ENCODE measurements around the gene KCNK16.
"Not testable (repeated sequence)": the region's sequence is repeated elsewhere in the genome, so short reads cannot be mapped to it uniquely, and the experiment has no call there.

The KCNK16 gene

DNA sequence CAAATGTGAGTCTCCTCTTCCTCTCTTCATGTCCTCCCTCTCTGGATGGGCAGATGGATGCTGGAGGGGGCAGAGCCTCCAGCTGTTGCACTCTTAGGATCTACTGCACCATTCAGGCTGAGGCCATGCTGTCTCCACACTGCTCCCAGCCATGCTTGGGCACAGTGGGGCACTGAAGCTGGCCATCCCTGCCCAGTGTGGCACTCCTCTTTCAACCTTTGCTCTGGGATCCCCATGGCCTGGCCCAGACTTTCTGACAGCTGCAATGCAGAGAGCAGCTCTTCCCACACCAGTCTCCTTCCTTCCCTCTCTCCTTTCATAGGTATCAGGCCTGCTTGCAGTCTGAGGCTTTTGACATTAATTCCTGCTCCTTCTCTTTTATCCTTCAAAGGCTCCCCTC is 17.6 kb downstream of the KCNK16 start:
- DNase-seq, result no peak

DNA sequence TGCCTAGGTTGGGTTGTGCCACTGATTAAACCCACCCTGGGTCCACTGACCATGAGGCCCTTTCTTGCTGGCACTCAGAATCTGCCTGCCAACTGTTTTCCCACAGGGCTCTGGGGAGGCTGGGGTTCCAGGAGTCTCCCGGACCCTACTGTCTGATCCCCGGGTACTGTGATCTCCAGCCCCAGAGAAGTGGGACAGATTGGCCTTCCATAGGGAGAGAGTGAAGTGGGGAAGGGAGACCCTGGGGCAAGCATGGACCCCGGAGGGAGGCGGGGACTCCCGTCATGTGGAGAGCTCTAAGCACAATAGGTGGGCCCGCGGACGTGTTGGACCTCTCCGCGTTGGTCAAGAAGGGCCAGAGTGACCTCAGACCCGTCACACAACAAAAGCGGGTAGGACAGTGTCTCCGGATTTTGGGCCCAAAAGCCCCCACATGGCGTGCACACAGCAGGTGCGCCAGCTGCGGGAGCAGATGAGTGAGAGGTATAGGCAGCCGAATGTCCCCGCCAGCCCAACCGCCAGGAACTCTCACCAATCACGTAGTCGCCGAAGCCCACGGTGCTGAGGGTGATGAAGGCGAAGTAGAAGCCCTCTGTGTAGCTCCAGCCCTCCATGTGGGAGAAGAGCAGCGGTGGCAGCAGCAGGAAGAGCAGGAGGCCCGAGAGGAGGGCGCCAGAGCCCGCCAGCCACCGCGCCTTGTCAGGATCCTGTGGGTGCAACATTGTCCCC is 18.9 kb downstream of the KCNK16 start:
- no peak for DNase-seq

DNA sequence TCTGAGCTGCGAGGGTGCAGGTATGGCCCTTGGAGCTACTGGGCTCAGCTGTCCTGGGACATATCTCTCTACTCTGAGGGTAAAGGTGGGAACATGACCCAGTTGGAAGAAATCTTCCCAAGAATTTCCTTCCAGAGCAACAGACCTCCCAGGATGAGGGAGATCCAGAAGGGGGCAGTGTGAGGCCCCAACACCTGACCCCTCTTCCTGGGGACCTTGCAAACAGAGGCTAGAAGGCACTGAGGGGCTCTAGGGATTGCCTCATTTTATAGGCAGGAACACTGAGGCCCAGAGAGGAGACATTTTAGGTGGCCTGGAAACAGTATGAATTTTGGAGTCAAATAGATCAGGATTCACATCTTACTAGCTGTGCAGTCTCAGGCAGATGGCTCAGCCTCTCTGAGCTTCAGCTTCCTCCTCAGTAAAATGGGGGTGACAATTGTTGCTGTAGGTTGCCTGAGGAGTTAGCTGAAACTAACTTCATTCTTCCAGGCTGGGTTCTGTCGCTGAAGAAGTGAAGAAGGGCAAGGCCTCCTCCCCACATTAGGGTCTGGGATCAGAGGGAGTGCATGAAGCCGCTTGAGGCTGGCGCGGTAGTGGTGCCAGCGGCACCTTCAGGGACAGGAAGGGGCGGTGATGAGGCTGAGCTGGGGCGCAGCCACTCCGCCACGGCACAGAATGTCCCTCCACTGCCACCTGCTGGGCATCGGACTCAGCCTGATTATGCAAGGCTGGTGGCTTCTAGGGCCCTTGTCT is 19.7 kb downstream of the KCNK16 start:
- peak; percentile 95 for DNase-seq

DNA sequence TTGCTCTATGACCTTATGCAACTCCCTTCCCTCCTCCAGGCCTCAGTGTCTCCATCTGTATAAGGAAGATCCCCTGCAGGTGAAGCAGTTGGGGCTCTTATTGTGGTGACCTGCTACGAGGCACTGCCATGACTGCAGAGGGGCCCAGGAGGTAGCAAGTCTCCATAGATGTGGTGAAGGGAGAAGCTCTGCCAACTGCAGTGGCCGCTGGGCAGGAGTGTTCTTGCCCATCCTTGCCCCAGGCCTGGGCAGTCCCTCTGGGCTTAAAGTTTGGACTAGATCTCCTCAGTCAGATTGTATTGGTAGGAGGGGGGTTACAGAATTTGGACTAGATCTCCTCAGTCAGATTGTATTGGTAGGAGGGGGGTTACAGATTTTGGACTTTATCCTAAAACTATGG is 20.5 kb downstream of the KCNK16 start:
- no peak for DNase-seq

DNA sequence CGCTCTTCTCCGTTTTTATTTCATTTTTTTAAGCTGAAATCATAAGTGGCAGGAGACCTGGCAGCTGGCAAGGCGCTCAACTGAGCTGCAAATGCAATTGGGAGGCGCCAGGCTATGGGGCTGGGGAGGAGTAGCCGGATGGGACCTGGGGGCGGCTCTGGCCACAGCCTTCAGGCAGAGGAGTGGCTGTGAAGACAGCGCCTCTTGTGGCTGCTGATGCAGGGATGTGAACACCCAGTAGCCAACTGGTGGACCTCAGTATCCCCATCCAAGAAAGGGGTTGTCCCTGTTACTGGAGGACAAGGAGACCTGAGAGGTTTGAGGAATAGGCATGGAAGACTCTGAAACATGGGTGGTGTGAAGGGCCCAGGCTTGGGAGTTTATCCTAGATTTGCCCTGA is 20.9 kb downstream of the KCNK16 start:
- peak; percentile 41 for DNase-seq

DNA sequence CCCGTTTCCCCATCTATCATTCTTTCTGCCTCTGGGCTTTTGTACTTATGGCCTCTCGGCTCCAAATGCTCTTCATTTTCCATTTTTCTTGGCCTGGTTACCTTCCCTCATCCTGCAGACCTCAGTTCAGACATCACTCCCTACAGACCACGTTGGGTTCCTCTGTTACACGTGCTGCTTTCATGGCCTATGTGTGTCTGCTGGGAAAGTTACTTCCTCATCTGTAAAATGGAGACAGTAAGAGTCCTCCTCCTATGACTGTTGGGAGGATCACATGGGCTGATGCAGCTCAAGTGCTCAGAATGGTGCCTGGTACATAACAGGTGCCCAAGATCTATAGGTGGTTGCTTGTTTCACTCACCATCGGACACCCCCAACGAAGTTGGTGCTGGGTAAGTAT is 21.8 kb downstream of the KCNK16 start:
- no peak for DNase-seq

DNA sequence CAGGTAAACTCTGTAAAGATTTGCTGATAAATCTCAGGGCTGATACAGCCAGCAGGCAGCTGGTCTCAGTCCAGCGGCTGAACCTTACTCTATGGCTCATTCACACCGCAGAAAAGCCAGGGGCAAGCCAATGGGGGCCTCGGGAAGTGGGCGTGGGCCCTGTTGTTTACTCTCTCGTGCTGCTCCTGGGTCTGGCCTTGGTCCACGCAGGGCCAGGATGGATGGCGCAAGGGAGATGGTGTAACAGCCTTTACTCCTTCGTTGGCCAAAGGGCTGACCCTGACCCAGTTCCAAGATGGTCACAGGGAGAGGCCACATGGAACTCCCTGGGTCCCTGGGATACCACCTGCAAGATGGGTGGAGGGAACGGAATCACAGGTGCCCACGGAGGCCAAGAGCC is 24.4 kb downstream of the KCNK16 start:
- DNase-seq, result no peak

DNA sequence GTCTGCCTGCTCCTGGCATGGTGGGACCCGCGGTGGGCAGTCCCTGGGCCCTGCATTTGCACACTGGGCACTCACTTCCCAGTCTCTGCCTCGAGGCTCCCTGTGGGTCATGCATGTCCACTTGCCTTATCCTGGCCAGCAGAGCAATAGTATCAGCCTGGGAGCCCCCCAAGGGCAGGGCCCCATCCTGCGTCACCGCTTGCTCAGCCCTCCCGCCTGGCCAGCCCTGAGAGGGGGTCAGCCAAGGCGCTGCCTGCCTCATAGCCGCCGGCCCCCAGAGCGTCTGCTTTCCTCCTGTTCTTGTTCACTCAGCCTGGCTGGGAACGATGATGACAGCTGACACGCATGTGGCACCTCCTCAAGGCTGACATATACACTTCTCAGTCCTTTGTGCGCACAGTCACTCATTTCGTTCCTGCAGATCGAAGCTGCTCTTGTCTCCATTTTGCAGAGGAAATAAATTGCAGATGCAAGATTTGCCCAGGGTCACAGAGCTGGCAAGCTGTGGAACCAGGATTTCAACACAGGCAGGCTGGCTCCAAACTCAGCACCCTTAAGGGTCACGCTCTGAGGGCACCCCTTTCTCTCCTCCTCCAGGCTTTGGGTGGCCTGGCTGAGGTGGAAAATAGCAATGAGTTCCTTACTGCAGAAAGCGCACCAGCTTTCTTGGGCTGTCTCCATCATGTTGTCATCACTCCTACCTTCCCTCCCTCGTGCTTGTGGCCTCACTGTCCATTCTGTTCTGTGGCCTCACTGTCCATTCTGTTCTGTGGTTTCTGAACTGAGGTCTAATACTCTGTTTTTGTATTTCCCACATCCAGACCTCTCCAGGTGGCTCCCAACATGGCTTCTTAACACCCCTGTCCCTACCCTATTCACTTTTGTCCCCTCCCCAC is 25.5 kb downstream of the KCNK16 start:
- no peak for DNase-seq

DNA sequence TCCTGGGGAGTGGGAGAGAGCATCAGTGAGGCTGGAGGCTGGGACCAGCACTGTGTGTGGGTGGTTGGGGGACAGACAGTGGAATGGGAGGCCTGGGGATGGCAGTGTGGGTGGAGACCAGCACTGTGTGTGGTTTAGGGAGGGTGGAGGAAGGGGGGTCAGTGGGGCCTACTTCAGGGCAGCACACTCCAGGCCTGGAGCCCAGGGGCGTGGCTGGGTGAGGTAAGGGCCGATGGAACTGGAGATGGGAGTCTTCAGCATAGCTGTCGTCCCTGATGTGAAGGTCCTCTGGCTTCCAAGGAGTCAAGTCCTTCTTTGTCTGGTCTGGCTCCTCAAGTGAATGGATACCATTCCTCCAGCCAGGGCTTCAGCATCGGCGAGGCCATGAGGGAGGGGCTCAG is 26.9 kb downstream of the KCNK16 start:
- DNase-seq, result peak; percentile 46

DNA sequence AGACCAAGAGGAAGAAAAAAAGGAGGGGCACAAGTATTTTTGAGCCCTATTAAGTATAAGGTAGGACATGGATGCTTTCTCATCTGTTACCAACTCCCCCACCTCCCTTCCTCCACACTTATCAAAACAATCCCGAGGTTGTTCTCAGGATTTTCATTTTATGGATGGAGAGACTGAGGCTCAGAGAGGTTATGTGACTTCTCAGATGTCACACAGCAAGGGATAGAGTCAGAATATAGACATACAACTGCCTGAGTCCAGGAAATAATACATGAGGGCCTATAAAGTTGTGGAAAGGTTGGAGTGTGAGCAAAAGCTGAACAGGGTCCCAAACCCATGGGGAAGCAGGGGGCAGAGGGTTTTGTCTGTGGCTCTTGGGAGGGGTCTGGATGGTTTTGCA is 27.6 kb downstream of the KCNK16 start:
- DNase-seq, result no peak

DNA sequence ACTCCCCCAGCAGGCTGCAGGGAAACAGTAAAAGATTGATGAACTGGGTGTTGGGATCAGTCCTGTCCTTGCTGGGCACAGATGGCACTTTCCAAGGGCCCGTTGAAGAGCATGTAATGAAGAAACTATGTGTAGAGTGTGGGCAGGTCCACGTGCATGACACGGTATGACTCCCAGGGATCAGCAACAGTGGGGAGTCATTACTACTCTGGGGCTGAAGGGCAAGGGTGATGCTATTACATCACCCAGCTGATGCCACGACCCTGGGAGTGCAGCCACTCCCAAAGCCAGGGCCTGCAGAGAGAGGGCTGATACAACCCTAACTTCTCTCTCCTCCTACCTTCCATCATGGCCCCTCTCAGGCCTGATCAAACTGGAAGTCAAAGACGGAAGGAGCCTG is 28.4 kb downstream of the KCNK16 start:
- DNase-seq, result no peak

DNA sequence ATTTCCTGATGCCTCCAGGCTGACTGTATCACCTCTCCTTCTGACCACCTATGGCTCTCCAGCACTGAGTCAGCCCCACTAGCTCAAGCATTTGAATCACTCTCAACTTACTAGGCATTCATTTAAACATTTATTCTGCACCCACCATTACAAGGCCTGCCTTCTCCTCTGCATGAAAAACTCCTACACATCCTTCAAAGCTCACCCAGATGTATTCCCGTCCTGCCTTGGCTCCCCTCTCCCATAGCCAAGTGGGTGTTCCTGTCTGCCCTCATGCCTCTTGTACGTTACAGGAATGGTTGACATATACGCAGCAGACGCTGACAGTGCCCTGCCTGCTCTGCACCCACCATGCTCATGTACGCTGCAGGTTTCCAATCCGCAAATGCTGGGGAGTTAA is 29.9 kb downstream of the KCNK16 start:
- DNase-seq, result no peak

DNA sequence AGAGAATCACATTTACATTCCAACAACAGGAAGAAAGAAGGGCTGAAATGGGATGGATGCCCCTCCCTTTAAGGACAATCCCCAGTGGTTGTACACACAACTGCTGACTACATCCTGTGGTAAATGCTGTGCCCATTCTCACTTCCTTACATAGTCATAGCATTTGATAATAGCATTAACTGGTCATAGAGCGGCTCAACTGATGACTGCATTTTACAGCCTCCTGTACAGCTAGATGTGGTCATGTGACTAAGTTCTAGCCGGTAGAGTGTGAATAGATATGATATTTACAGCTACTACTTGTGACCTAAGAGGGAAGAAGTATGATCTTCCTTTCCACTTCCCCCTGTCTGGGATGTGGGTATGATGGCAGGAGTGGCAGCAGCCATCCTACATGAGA is 33.0 kb downstream of the KCNK16 start:
- no peak for DNase-seq

DNA sequence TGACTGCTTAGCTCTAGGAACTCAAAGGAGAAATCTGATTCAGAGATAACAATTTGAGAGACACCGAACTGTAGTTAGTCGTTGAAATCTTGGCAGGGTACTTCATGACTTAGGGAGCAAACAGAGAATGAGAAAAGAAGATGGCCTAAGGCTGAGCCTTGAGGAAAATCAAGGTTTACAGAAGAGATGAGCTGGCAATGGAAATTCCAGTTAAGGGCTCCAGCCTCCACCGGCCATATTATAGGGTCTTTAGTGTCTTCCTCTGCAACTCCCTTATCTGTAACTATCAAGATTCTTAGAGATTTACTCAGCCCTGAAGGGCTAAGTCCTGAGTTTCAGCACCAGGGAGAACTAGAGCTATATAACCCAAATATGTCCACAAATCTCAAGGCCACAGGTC is 34.9 kb downstream of the KCNK16 start:
- no peak for DNase-seq

DNA sequence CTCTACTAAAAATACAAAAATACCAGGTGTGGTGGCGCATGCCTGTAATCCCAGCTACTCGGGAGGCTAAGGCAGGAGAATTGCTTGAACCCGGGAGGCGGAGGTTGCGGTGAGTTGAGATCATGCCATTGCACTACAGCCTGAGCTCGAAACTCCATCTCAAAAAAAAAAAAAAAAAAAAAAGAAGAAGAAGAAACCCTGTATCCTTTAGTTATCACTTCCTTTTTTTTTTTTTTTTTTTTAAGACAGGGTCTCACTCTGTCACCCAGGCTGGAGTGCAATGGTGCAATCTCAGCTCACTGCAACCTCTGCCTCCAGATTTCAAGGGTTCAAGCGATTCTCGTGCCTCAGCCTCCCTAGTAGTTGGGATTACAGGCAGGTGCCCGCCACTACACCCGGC is 35.9 kb downstream of the KCNK16 start:
- DNase-seq, result not testable (repeated sequence)

DNA sequence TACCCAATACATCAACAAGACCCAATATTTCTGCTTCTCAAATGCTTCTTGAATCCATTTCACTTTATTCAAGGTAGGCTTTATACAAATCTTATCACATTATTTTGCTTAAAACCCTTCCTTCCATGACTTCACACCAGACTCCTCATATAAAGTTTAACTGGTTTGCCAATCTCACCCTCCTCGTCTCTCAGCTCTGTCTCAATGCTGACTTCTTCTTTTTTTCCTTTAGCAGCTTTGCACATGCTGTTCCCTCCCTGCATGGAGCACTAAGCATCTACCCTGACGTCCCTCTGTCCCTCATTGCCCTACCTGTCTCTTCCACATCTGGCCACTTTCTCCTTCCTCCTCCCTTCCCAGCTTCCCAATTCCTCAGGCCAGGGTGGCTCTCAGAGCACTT is 39.7 kb downstream of the KCNK16 start:
- no peak for DNase-seq

DNA sequence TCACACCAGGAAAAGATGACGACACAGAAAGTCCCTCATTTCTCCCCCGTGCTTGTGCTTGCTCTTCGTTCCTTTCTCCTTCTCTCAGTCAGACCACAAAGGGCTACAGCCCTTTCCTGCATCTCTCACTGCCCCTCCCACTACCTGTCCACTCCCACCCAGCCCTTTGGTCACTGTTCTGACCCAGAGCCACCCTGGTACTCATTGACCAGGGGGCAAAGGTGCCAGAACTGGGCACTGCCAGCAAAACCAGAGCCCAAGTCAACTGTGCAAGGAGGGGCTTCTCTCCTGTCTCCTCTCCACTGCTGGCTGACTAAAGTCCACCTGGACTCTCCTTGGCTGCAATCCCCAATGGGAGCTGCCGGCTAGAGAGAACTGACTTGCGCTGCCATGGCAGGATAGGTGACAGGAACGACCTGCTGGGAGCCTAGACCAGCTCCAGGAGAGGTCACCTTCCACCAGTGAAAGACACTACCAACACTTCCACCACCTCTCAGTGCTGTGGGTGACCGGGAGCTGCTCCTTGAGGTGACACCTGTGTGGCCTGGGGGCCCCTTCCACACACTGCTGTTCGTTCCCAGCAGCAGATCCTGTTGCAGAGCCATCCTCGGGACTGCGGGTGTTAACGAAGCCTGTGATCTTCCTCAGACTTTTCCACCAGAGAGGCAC is 41.1 kb downstream of the KCNK16 start:
- DNase-seq, result no peak

DNA sequence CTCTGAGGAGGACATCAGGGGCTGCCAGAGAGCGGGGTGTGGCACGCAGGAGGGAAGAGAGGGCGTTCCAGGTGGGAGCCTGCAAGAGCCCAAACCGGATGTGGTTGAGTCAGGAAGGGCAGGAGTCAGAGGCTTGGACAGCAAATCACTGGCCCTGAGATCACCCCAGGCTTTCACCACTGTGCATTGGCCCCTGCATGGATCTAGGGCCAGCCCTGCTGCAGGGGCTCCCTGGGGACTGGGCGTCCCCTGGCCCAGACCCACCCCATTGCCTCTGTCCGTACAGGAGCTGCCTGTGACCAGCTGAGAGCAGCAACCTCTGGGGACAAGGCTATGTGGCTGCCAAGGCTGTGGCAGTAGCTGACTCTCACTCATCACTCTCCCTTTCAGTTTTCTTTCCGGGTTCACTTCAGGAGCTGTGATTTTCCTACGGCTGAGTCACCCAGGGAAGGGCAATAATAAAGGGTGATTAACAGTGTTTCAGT is 42.2 kb downstream of the KCNK16 start:
- DNase-seq, result no peak

DNA sequence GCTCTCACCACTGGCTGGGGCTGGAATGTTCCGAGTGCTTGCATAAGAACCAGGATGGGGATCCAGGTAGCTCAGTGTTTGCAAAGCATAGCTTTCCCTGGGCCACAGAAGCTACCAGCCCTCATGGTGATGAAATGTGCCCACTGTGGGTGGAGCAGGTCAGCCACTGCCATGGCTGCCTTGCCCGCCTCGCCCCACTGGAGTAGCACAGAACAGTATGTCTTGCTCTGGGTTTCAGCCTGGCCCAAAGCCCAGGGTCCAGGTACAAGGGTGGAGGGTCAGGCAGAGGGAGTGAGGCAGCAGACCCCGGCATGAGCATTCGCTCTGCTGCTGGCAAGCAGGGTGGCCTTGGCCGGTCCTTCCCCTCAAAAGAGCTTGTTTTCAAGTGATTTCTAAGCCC is 43.0 kb downstream of the KCNK16 start:
- no peak for DNase-seq

DNA sequence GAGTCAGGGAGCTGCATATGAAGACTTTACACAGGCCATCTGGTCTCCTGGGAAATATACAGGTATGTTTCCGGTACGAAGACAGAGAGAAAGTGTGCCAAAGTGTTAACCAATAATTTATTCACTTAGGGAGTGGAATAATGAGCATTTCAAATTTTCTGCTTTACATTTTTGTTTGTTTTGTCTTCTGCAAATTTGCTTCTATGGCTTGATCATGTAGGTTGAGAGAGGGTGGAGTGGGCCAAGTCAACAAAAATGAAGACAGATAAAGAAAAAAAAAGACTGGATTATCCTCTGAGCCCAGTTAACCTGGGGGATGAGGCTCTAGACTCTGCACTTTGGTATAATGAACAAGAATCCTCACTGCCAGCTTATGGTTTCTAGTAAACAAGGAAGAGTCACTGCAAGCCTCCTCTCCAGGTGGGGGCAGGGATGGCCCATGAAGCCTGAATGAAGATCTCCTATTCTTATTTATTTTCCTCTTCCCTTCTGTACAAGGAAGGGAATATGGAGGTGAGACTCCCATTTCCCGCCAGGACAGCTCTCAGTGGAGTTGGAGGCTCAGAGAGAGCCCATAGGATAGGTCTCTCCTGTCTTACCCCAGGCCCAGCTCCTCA is 46.0 kb downstream of the KCNK16 start:
- no peak for DNase-seq

DNA sequence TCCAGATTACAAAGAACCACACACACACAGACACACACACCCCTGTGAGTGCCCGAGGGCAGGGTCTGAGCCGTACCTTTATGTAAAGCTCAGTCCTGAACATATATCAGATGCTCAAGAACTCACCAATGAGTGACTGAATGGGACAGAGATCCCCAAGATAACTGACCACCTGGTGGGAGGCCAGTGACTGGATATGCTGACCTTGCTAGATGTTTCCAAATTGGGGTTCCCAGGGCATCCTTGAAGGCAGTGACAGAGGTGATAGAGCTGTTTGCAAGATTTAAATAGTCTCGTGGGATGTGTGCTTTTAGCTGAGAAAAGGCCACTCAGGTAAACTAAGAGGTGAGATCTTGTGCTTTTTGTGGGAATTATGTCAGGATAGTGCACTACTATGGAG is 47.6 kb downstream of the KCNK16 start:
- no peak for DNase-seq

DNA sequence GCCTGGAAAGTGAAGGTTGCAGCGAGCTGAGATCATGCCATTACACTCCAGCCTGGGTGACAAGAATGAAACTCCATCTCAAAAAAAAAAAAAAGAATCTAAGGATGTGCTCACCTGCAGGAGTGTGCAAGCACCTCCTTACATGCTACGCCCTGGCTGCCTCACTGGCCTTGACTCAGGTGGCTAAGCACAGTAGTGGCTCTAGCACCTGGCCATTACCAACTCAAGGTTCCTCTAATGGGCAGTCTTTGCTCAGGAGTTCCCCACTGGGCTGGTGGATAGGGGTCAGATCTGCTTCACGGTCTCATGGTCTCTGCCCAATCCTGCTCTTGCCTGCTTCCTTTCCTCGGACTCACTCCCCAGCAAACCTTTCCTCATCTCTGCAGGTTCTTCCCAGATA is 48.0 kb downstream of the KCNK16 start:
- no peak for DNase-seq
